Activated T-helper 17 cell treated with anti-CD3 and anti-CD28 coated beads, Interleukin-2, amount 50 U/mL, for 72 hours (primary cell): ENCODE measurements around the gene CENPP. TPM values are rescaled to one million over a fixed set of nuclear protein-coding genes. Genes with fewer than 3 reads are reported as not detected.
"Not testable (repeated sequence)": the region's sequence is repeated elsewhere in the genome, so short reads cannot be mapped to it uniquely, and the experiment has no call there.

Experiments used
- ATAC-seq: fragments of 150-1000 bp; cut with Tn5 transposase; replicated peaks from 2 replicates; pipeline ENCODE4 v1.10.0; 2021; ENCODE audit warnings: mild to moderate bottlenecking, moderate library complexity
- H3K27ac Mint-ChIP-seq: one replicate; pipeline ENCODE4 v1.8.0; 2022; ENCODE audit warnings: mixed read lengths
- H3K27me3 Mint-ChIP-seq: one replicate; pipeline ENCODE4 v1.8.0; 2022; ENCODE audit warnings: mixed read lengths
- H3K36me3 Mint-ChIP-seq: one replicate; pipeline ENCODE4 v1.8.0; 2022; ENCODE audit warnings: low read depth, mild to moderate bottlenecking, mixed read lengths
- H3K4me1 Mint-ChIP-seq: one replicate; pipeline ENCODE4 v1.8.0; 2022; ENCODE audit warnings: mixed read lengths
- H3K4me3 Mint-ChIP-seq: one replicate; pipeline ENCODE4 v1.8.0; 2022; ENCODE audit warnings: mild to moderate bottlenecking, mixed read lengths
- H3K9me3 Mint-ChIP-seq: one replicate; pipeline ENCODE4 v1.8.0; 2022; ENCODE audit warnings: mixed read lengths
- total RNA-seq, 2 donors: library from RNA; stranded (reverse); gene quantifications; one replicate each; pipeline ENCODE4 v1.2.3, GENCODE V29; 2022

Gene CENPP
- total RNA-seq, 2 donors from 2014 or later, result 19.3 to 31.5 TPM

DNA sequence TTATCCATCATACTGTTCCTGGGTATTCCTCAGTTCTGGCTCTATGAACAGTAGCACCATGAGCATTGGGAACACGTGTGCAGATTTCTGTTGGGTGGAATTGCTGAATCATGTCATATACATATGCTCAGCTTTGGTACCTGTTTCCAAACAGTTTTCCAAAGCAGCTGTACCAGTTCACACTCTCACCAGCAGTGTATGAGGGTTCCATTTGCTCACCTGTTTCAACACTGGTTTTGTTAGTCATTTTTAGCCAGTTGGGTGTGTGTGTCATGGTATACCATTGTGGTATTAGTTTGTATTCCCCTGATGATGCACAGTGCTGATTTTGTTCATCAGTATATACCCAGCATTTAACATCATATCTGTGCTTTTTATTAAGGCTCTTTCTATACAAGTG lies 266.8 kb downstream of the CENPP start:
- no peaks in the 10 kb centered on the region for H3K36me3 Mint-ChIP-seq
- ATAC-seq, result peak; percentile 91
- no peaks in the 10 kb centered on the region for H3K27me3 Mint-ChIP-seq
- H3K9me3 Mint-ChIP-seq, result no peaks in the 10 kb centered on the region
- peaks cover 4% of the 10 kb centered on the region for H3K4me1 Mint-ChIP-seq
- H3K27ac Mint-ChIP-seq, result no peak overlapping the region
- H3K4me3 Mint-ChIP-seq, result no peak overlapping the region

DNA sequence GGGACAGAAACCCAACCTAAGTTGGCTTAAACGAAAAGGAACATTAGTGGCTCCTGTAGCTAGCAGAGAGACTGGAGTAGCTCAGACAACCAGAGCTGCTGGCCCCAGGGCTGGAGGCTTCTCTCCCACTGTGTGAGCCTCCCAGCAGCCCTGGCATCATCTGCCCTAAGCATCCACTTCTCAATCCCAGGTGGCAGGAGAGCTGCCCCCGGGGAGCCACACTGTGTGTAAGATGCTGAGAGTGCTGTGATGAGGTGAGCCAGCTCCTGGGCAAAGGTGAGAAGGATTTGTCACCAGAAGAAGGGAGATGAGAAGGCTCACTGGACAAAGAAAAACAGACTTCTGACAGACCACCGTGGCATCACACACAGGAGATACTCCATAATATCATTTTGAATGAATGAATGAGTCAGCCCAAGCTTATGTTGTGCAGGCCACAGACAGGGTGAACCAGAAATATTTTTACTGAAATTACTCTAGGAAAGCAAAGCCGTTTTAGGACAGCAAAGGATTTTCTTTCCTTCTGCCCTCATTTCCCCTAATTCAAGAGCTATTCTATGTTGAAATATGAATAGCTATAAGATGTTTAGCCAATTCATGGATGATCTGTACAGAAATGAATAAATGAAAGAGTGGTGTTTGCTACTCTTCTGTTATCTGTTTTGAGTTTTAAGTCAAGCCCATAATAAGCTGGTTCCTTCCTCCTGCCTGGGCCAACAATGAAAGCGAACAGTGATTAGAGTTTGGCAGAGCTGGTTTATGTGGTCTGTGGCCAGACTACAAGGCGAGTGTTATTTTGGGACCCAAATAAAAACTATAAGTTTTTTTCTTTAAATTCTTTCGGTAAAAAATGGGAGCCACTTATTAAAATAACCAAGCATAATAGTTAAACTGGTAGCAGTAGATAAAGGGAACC lies 267.5 kb downstream of the CENPP start:
- H3K36me3 Mint-ChIP-seq, result no peaks in the 10 kb centered on the region
- ATAC-seq, result peak; percentile 69

DNA sequence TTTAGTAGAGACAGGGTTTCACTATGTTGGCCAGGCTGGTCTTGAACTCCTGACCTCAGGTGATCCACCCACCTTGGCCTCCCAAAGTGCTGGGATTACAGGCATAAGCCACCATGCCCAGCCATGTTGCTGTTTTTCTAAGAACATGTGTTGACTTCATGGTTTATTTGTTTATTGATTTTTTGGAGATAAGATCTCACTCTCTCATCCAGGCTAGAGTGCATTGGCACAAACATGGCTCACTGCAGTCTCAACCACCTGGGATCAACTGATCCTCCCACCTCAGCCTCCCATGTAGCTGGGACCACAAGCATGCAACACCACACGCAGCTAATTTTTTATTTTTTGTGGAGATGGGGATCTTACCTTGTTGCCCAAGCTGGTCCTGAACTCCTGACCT lies 269.3 kb downstream of the CENPP start:
- H3K9me3 Mint-ChIP-seq, H3K4me1 Mint-ChIP-seq, H3K27me3 Mint-ChIP-seq, H3K36me3 Mint-ChIP-seq, ATAC-seq, H3K4me3 Mint-ChIP-seq, H3K27ac Mint-ChIP-seq: not testable (repeated sequence)

More for the DNA sequence above, 267.5 kb downstream of the CENPP start:
- Mint-ChIP-seq H3K4me1 (peaks cover 4% of the 10 kb centered on the region), H3K27ac (peak overlapping the region; percentile 31), H3K27me3 (no peaks in the 10 kb centered on the region), H3K9me3 (no peaks in the 10 kb centered on the region), H3K4me3 (no peak overlapping the region)

DNA sequence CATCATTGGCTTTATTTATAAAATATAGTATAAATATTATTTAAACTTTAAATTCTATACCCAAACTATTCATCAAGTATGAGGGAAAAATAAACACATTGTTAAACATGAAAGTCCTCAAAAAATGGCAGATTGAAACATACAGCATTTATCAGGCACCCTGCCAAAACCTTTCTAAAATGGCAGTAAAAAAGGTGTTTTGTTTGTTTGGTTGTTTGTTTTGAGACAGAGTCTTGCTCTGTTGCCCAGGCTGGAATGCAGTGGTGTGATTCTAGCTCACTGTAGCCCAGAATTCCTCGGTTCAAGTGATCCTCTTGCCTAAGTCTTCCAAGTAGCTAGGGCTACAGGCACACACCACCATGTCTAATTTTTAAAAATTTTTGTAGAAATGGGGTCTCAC lies 270.2 kb downstream of the CENPP start:
- Mint-ChIP-seq H3K9me3 (no peaks in the 10 kb centered on the region), H3K27ac (no peak overlapping the region), H3K36me3 (no peaks in the 10 kb centered on the region), H3K4me1 (peaks cover 4% of the 10 kb centered on the region), H3K27me3 (no peaks in the 10 kb centered on the region), H3K4me3 (no peak overlapping the region)
- no peak for ATAC-seq

DNA sequence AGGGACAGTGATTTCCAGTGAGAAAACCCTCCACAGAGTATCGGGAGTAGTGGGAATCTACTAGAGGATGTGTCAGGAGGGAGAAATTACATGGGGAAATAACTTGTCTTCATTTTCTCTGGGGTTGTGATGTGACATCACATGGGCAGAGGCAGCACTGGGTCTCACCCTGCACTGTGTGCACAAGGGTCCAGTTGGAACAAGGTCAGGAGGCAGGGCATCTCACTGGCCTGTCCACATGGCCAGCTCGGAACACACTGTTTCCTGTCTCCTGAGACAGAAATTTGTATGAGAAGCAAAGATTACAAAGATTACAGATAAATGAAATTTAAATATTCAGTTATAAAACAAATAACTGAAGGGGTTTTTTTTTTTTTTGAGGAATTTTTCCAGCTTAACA lies 272.6 kb downstream of the CENPP start:
- Mint-ChIP-seq H3K9me3 (no peaks in the 10 kb centered on the region), H3K27me3 (no peaks in the 10 kb centered on the region), H3K4me3 (no peak overlapping the region), H3K4me1 (peaks cover 4% of the 10 kb centered on the region), H3K27ac (peak overlapping the region; percentile 73), H3K36me3 (no peaks in the 10 kb centered on the region)
- no peak for ATAC-seq

DNA sequence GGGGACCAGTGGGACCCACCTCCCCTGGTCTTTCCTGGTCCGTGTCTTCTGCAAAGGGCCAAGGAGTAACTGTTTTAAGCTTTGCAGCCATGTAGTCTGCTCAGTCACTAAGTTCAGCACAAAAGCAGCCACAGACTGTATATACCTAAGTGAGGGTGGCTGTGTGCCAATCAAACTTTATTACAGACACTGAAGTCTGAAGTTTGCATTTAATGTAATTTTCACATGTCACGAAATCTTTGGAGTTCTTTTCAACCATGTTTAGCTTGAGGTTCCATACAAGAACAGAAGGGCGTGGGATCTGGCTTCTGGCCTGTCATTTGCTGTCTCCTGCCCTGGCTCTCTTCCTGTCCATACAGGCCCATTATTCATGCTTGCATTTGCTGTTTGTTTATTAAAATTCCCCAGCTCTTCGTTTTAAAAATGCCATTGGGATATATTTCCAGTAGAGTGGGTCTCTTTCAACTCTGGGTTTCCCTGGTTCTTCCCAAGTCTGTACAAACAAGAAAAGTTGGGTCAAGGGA lies 274.2 kb downstream of the CENPP start:
- no peak overlapping the region for H3K27ac Mint-ChIP-seq
- no peaks in the 10 kb centered on the region for H3K4me1 Mint-ChIP-seq
- ATAC-seq, result no peak
- no peaks in the 10 kb centered on the region for H3K9me3 Mint-ChIP-seq
- H3K36me3 Mint-ChIP-seq, result no peaks in the 10 kb centered on the region
- no peaks in the 10 kb centered on the region for H3K27me3 Mint-ChIP-seq
- H3K4me3 Mint-ChIP-seq, result no peak overlapping the region

DNA sequence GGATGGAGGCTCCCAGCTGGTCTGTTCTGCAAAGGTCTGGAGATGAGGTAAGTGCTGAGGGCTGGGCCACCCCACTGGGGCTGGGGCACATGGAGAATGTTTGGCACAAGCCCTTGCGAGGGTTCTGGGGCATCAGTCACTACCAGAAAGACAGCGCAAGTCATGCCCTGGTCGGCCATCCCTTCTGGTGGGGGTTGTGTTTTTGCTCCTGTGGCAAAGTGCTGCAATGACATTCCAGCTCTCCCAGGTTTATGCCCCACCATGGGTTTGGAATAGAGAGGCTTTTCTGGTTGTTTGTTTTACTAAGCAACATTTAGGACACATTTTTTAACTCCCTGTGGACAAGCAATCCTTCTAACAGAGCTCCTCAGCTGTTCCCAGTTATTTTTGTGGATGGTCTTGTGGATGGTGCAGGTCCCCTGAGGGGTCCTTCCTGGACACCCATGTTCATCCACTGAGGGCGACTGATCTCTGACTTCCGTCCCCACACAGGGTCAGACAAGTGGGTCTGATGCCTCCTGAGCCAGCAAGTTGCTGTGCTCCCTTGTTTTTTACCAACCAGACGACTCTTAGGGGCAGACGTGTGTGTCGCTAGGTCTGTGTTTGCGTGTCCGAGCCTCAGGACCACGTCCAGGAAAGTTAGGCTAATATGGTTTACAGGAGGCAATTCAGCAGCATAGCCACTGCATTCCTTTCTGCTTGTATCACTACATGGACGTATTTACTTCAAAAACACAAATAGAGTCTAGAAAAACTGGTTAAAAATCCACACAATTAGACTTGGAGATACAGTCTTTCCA lies 274.9 kb downstream of the CENPP start:
- Mint-ChIP-seq H3K4me3 (no peak overlapping the region), H3K27me3 (no peaks in the 10 kb centered on the region), H3K9me3 (no peaks in the 10 kb centered on the region), H3K4me1 (no peaks in the 10 kb centered on the region), H3K27ac (no peak overlapping the region), H3K36me3 (no peaks in the 10 kb centered on the region)
- no peak for ATAC-seq

DNA sequence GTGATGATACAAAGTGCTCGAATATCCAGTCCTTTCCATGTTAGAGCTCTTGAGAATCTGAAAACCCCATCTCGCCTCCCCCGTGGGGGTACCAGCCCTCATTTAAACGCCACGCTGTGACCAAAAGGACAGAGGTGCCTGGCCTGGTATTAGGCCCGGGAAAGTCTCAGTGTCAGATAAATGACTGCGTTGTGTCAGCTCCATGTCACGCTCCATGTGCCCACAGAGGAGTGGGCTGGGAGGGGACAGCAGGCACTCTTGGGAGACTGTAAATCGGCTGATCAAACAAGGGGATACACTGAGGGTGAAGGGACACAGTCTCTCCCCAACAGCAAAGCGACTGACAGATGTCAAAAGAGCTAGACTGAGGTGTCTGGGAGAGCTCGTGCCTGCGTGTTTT lies 275.7 kb downstream of the CENPP start:
- no peak overlapping the region for H3K4me3 Mint-ChIP-seq
- ATAC-seq, result no peak
- no peaks in the 10 kb centered on the region for H3K4me1 Mint-ChIP-seq
- no peaks in the 10 kb centered on the region for H3K36me3 Mint-ChIP-seq
- H3K27me3 Mint-ChIP-seq, result no peaks in the 10 kb centered on the region
- H3K27ac Mint-ChIP-seq, result no peak overlapping the region
- no peaks in the 10 kb centered on the region for H3K9me3 Mint-ChIP-seq

DNA sequence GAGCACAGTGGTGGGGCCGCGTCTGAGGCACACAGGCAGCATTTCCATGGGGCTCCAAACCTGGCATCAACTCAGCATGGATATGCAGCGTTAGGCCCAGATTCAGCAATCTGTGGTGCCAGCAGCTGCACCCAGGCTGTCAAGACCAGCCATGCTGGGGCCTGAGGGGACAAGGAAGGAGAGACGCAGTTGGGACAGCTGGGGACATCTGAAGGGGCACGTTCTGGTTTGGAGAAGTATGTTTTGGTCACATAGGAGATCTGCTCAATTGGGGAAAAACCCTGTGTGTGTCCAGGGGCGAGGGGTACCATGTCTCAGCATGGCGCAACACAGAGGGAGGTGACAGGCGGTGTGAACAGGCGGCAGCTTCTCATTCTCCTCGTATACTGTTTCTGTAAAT lies 276.7 kb downstream of the CENPP start:
- Mint-ChIP-seq H3K9me3 (no peaks in the 10 kb centered on the region), H3K27me3 (no peaks in the 10 kb centered on the region), H3K4me1 (no peaks in the 10 kb centered on the region), H3K36me3 (no peaks in the 10 kb centered on the region), H3K4me3 (no peak overlapping the region), H3K27ac (no peak overlapping the region)
- ATAC-seq, result no peak

DNA sequence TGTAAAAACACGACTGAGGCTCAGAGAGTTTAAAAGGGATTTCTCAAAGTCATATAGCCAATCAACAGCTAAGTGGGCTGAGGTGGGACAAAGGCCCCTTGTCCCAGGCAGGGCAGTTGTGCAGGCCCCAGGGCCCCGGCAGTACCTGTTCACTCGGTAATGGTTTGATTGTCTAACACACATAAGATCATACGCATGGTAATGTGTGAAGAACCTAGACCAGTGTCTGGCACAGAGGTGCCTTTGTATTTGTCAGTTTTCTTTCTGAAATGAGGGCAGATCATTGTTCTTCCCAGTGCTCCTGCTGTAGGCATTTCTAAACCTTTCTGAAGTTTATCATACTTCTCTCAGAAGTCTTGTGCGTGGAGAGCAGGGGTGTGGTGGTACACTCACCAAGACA lies 277.3 kb downstream of the CENPP start:
- no peaks in the 10 kb centered on the region for H3K4me1 Mint-ChIP-seq
- no peak for ATAC-seq
- no peak overlapping the region for H3K4me3 Mint-ChIP-seq
- no peak overlapping the region for H3K27ac Mint-ChIP-seq
- no peaks in the 10 kb centered on the region for H3K9me3 Mint-ChIP-seq
- H3K27me3 Mint-ChIP-seq, result no peaks in the 10 kb centered on the region
- no peaks in the 10 kb centered on the region for H3K36me3 Mint-ChIP-seq

DNA sequence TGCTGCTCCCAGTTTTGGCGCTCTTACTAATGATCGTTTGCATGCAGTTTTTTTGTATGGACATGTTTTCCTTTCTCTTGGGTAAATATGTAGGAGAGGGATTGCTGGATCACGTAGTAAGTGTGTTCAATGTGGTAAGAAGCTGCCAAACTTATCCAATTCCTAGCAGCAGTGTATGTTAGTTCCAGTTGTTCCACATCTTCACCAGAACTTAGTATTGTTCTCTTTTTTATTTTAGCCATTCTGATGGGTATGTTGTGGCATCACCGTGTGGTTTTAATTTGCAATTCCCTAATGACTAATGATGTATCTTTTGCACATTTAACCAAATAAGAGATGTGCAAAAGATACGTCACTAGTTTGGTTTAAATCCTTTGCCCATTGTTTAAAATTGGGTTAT lies 278.2 kb downstream of the CENPP start:
- no peaks in the 10 kb centered on the region for H3K9me3 Mint-ChIP-seq
- no peaks in the 10 kb centered on the region for H3K4me1 Mint-ChIP-seq
- H3K27ac Mint-ChIP-seq, result no peak overlapping the region
- H3K27me3 Mint-ChIP-seq, result no peaks in the 10 kb centered on the region
- no peaks in the 10 kb centered on the region for H3K36me3 Mint-ChIP-seq
- ATAC-seq, result no peak
- H3K4me3 Mint-ChIP-seq, result no peak overlapping the region

DNA sequence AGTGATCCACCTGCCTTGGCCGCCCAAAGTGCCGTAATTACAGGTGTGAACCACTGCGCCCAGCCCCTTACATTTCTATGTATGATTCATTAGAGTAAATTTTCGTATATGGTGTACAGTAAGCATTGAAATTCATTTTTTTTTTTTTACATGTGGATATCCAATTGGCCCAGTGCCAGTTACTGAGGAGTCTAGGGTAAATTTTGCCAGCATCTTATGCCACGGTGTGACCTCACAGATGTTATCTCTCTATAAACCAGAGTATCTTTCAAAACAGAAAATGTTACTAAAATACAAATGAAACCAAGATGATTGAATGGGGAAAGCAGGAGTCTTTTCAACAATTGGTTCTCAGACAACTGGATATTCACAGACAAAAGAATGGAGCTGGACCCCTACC lies 279.5 kb downstream of the CENPP start:
- Mint-ChIP-seq H3K36me3 (no peaks in the 10 kb centered on the region), H3K27ac (no peak overlapping the region), H3K4me1 (no peaks in the 10 kb centered on the region), H3K4me3 (no peak overlapping the region), H3K27me3 (no peaks in the 10 kb centered on the region), H3K9me3 (no peaks in the 10 kb centered on the region)
- ATAC-seq, result no peak

DNA sequence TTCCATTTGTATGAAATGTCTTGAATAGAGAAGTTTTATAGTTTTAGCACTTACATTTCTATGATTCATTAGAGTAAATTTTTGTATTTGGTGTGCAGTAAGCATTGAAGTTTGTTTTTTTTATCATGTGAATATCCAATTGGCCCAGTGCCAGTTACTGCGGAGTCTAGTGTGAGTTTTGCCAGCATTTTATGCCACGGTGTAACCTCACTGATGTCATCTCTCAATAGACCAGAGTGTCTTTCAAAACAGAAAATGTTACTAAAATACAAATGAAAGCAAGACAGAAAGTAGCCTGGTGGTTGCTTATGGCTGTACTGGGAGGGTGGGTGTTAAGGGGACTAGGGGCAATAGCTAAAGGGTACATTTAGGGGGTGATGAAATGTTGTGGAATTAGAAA lies 281.3 kb downstream of the CENPP start:
- no peaks in the 10 kb centered on the region for H3K27me3 Mint-ChIP-seq
- ATAC-seq, result no peak
- no peaks in the 10 kb centered on the region for H3K9me3 Mint-ChIP-seq
- no peaks in the 10 kb centered on the region for H3K4me1 Mint-ChIP-seq
- peaks cover 6% of the 10 kb centered on the region for H3K36me3 Mint-ChIP-seq
- H3K4me3 Mint-ChIP-seq, result no peak overlapping the region
- H3K27ac Mint-ChIP-seq, result no peak overlapping the region

DNA sequence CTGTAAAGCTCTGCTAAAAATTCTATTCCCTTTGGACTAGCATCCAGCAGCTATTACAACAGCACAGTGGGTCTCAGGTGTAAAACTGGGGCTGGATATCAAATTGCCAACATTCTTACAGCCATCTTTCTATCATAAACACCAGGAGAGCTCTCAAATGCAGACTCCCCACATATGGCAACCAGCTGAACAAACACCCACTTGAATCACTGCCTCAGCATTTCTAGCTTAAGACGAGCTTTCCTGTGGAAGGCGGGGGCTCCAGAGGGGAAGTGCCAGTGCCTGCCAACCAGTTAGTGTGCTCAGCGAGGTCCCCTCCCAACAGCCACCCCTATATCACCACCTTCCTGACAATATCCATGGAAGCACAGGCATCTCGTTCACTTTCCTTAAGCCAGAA lies 282.0 kb downstream of the CENPP start:
- peaks cover 11% of the 10 kb centered on the region for H3K36me3 Mint-ChIP-seq
- H3K4me3 Mint-ChIP-seq, result no peak overlapping the region
- no peaks in the 10 kb centered on the region for H3K9me3 Mint-ChIP-seq
- ATAC-seq, result no peak
- no peak overlapping the region for H3K27ac Mint-ChIP-seq
- H3K4me1 Mint-ChIP-seq, result no peaks in the 10 kb centered on the region
- no peaks in the 10 kb centered on the region for H3K27me3 Mint-ChIP-seq
